ENCODE data around the gene AGTPBP1. TPM values are rescaled to one million over a fixed set of nuclear protein-coding genes. Genes with fewer than 3 reads are reported as not detected.

The AGTPBP1 gene
- polyA plus RNA-seq, 1 donor, result 14.3 TPM

DNA sequence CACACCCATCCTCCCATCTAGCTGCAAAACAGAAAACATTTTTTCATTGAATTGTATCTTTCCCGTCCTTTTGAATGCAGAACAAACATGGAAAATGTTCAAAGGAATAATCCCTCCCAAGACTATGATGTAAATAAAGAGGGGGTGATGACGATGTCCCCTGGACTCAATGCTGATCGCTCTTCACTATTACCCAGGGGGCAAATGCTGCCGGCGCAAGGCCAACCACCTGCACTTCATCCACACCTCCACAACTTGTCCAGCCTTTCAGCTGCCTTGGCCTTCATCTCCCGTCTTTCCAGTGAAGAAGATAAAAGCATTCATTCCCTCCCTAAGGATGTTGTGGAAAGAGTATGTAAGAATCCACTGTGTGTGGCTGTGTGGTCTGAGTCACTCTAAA is 240.3 kb downstream of the AGTPBP1 start:
- DNase-seq, result no peak

Other genes starting within 250 kb of the AGTPBP1 start
- gene NAA35, start 199.2 kb upstream of the AGTPBP1 start, polyA plus RNA-seq (ENCODE audit: insufficient read length), result 20.7 TPM

All from hindlimb muscle (tissue), 1 donor.